Body of pancreas (tissue), 4 donors: ENCODE measurements around the gene BCL2L12. TPM values are rescaled to one million over a fixed set of nuclear protein-coding genes. Genes with fewer than 3 reads are reported as not detected.
A peak's percentile ranks its signal among the peaks of the same experiment; 100 is the strongest.

Experiments used
- ATAC-seq: fragments of 150-250 bp; one replicate; pipeline ENCODE4 v1.9.1; 2016
- DNase-seq, 4 donors: peaks; one replicate each; pipeline ENCODE4 v3.0.0-alpha.2; 2019
- H3K27ac ChIP-seq, 4 donors: fragments of 200-600 bp; sonication (generic); 1 replicate in 3 of 4; 2 replicates in 1 of 4; pipeline versions ENCODE4 v1.5.1 to v1.6.1; 2016 to 2019; ENCODE audit warnings: mild to moderate bottlenecking in 1 of 4, mixed read lengths in 1 of 4, moderate library complexity in 1 of 4
- H3K27me3 ChIP-seq, 2 donors: fragments of 200-600 bp; sonication (generic); one replicate each; pipeline ENCODE4 v1.6.0; 2016; ENCODE audit warnings: mild to moderate bottlenecking in 1 of 2
- H3K36me3 ChIP-seq, 2 donors: fragments of 200-600 bp; sonication (generic); replicated peaks in 1 of 2; 2 replicates each; pipeline ENCODE4 v1.5.1; 2016; ENCODE audit warnings: low read depth in 2 of 2; ENCODE audit not compliant: insufficient read depth in 1 of 2
- H3K4me1 ChIP-seq: fragments of 200-600 bp; sonication (generic); one replicate; pipeline ENCODE4 v1.6.0; 2016
- H3K4me3 ChIP-seq, 2 donors: fragments of 200-600 bp; sonication (generic); 1 replicate in 1 of 2; 2 replicates in 1 of 2; pipeline ENCODE4 v1.5.1; 2016 to 2019
- H3K9me3 ChIP-seq, 3 donors: fragments of 200-600 bp; sonication (generic); 1 replicate in 2 of 3; 2 replicates in 1 of 3; pipeline ENCODE4 v1.5.1; 2016
- CTCF ChIP-seq, 7 experiments: fragments of 450-650 bp in 4 of 7; fragments of 200-600 bp in 3 of 7; sonication (generic) in 3 of 7; IDR thresholded peaks; one replicate each; pipeline ENCODE4 v1.5.1; 2016 to 2019; ENCODE audit warnings: antibody characterized with exemption in 7 of 7
- POLR2A ChIP-seq, 3 donors: fragments of 450-650 bp; IDR thresholded peaks; one replicate each; pipeline ENCODE4 v1.6.1; 2016; ENCODE audit warnings: antibody characterized with exemption in 3 of 3, mild to moderate bottlenecking in 2 of 3
- WGBS, 2 donors: methylation state at CpG; one replicate each; pipeline ENCODE4 v1.1.5; 2017; 5-methylcytosine and 5-hydroxymethylcytosine counted together
- intact Hi-C: fragments of 100-400 bp; cut with DNase I; formaldehyde crosslinking; loops from one replicate; pipeline ENCODE4 v1.15.1; 2023
- total RNA-seq, 2 donors: library from RNA; depleted of rRNA; stranded (reverse); fragments of >200 nt; gene quantifications; one replicate each; pipeline ENCODE4 v1.1.0, GENCODE V29; 2016

BCL2L12 gene
- total RNA-seq, 2 donors from 2014 or later: 3.6 to 5.6 TPM

- peak in 2 of 4 donors; percentile 45 to 55 for DNase-seq
- peak within 1 kb of the TSS; percentile 91 to 95 (median 94) for H3K27ac ChIP-seq
- H3K36me3 ChIP-seq: peaks cover 6 to 7% of the 10 kb centered on the region in 2 donors
- no peaks in the 10 kb centered on the region for H3K27me3 ChIP-seq
- no peaks in the 10 kb centered on the region for H3K9me3 ChIP-seq
- TF ChIP-seq POLR2A (IDR thresholded peaks at IDR 0.05): peak; percentile 74 to 95 (median 92)
- TF ChIP-seq CTCF (IDR thresholded peaks at IDR 0.05): no peak
- WGBS, 2 donors: 0% methylated on average over 17 to 55 of the region's 57 CpGs
- H3K4me3 ChIP-seq: peak within 1 kb of the TSS; percentile 90 to 92
- peaks cover 49% of the 10 kb centered on the region for H3K4me1 ChIP-seq
- intact Hi-C loops: no loop called here
- no peak for ATAC-seq
Observed at GRCh38 chr19:49677231-49677900, 11.6 kb downstream of the BCL2L12 start, which contains the start of gene PRMT1. Gene PRMT1 (plus strand): TSS chr19:49677271. CDS start chr19:49677281, 10 bp downstream.

GRCh38 chr19:49677901-49678674 is 12.4 kb downstream of the BCL2L12 start:
- Histone ChIP-seq H3K4me1 (peaks cover 47% of the 10 kb centered on the region), H3K4me3 (peak overlapping the region; percentile 90 to 92), H3K36me3 (peaks cover 6 to 8% of the 10 kb centered on the region in 2 donors), H3K27me3 (no peaks in the 10 kb centered on the region), H3K9me3 (no peaks in the 10 kb centered on the region), H3K27ac (peak overlapping the region; percentile 74 to 92 (median 90))
- ATAC-seq (no peak), DNase-seq (peak; percentile 69 to 83 (median 74))
- 0 to 2% methylated on average over 7 to 21 of the region's 21 CpGs for WGBS, 2 donors
- TF ChIP-seq CTCF (IDR thresholded peaks at IDR 0.05) (peak; percentile 46 to 69 (median 60)), POLR2A (IDR thresholded peaks at IDR 0.05) (peak in 1 of 3 donors; percentile 11)
- intact Hi-C loops: no loop called here

GRCh38 chr19:49678985-49679770 is 13.4 kb downstream of the BCL2L12 start:
- peaks cover 47% of the 10 kb centered on the region for H3K4me1 ChIP-seq
- TF ChIP-seq CTCF (IDR thresholded peaks at IDR 0.05) (no peak), POLR2A (IDR thresholded peaks at IDR 0.05) (no peak)
- WGBS, 2 donors: 47 to 48% methylated on average over 9 to 12 of the region's 12 CpGs

GRCh38 chr19:49679771-49680413 is 14.2 kb downstream of the BCL2L12 start:
- ATAC-seq (no peak), DNase-seq (no peak)
- Histone ChIP-seq H3K4me3 (no peak overlapping the region), H3K4me1 (peaks cover 47% of the 10 kb centered on the region), H3K9me3 (no peaks in the 10 kb centered on the region), H3K27me3 (no peaks in the 10 kb centered on the region), H3K36me3 (peaks cover 6 to 16% of the 10 kb centered on the region in 2 donors), H3K27ac (peak overlapping the region in 3 of 4 donors; percentile 49 to 73 (median 52))
- WGBS, 2 donors: 55 to 57% methylated on average over 9 to 10 of the region's 10 CpGs
- no peak for TF ChIP-seq CTCF (IDR thresholded peaks at IDR 0.05)
- no peak for TF ChIP-seq POLR2A (IDR thresholded peaks at IDR 0.05)
- intact Hi-C loops: no loop called here

More at GRCh38 chr19:49678985-49679770, 13.4 kb downstream of the BCL2L12 start:
- Histone ChIP-seq H3K9me3 (no peaks in the 10 kb centered on the region), H3K4me3 (no peak overlapping the region), H3K36me3 (peaks cover 6 to 13% of the 10 kb centered on the region in 2 donors), H3K27me3 (no peaks in the 10 kb centered on the region), H3K27ac (peak overlapping the region in 2 of 4 donors; percentile 52 to 91)
- ATAC-seq (no peak), DNase-seq (no peak)
- intact Hi-C loops: no loop called here
